GM19324 (cell line): ENCODE results near the gene TEPSIN.

ENCODE experiments used
- ATAC-seq: cut with Tn5 transposase; IDR thresholded peaks from one replicate; pipeline ENCODE4 v1.9.1; 2021; ENCODE audit warnings: mild to moderate bottlenecking, moderate library complexity; ENCODE audit not compliant: unreplicated experiment, low FRiP score

The TEPSIN gene

GRCh38 chr17:81251094-81251708, 12.3 kb upstream of the TEPSIN start:
- no peak for ATAC-seq

- ATAC-seq, result no peak
Measured at GRCh38 chr17:81250286-81251093, 11.6 kb upstream of the TEPSIN start.

GRCh38 chr17:81249223-81250040, 10.6 kb upstream of the TEPSIN start:
- no peak for ATAC-seq

- ATAC-seq, result no peak
Measured at GRCh38 chr17:81248649-81249048, 9.8 kb upstream of the TEPSIN start.

- ATAC-seq, result no peak
Measured at GRCh38 chr17:81247339-81247990, 8.6 kb upstream of the TEPSIN start.

- no peak for ATAC-seq
Measured at GRCh38 chr17:81246679-81247338, 8.0 kb upstream of the TEPSIN start.

GRCh38 chr17:81246343-81246670, 7.5 kb upstream of the TEPSIN start:
- no peak for ATAC-seq

- ATAC-seq, result no peak
Measured at GRCh38 chr17:81245665-81246342, 6.9 kb upstream of the TEPSIN start.

GRCh38 chr17:81245024-81245664, 6.3 kb upstream of the TEPSIN start:
- no peak for ATAC-seq

- no peak for ATAC-seq
Measured at GRCh38 chr17:81244358-81245023, 5.6 kb upstream of the TEPSIN start.

GRCh38 chr17:81243333-81243664, 4.4 kb upstream of the TEPSIN start:
- no peak for ATAC-seq

GRCh38 chr17:81242421-81243332, 3.8 kb upstream of the TEPSIN start:
- ATAC-seq, result no peak

GRCh38 chr17:81241648-81242420, 3.0 kb upstream of the TEPSIN start:
- no peak for ATAC-seq

GRCh38 chr17:81241203-81241602, 2.3 kb upstream of the TEPSIN start:
- ATAC-seq, result no peak

GRCh38 chr17:81240761-81241160, 1.9 kb upstream of the TEPSIN start:
- ATAC-seq, result no peak

GRCh38 chr17:81239714-81240555, 1.1 kb upstream of the TEPSIN start:
- no peak for ATAC-seq
